ENCODE measurements around the gene EXOSC7. TPM values are rescaled to one million over a fixed set of nuclear protein-coding genes. Genes with fewer than 3 reads are reported as not detected.

Gene EXOSC7
- total RNA-seq, 2 donors from 2014 or later: 24.9 to 35.6 TPM

- intact Hi-C loops (cut with DNase I): no loop called here
- no peak for DNase-seq
- Histone ChIP-seq H3K9ac (ENCODE audit: low read depth in 2 of 2, low read length in 2 of 2) (no peak overlapping the region), H3K9me3 (no peaks in the 10 kb centered on the region), H3K36me3 (no peaks in the 10 kb centered on the region), H3K27ac (no peak overlapping the region), H3K4me3 (no peak overlapping the region), H3K4me1 (no peaks in the 10 kb centered on the region), H3K27me3 (no peaks in the 10 kb centered on the region)
- TF ChIP-seq, protein P1, sequence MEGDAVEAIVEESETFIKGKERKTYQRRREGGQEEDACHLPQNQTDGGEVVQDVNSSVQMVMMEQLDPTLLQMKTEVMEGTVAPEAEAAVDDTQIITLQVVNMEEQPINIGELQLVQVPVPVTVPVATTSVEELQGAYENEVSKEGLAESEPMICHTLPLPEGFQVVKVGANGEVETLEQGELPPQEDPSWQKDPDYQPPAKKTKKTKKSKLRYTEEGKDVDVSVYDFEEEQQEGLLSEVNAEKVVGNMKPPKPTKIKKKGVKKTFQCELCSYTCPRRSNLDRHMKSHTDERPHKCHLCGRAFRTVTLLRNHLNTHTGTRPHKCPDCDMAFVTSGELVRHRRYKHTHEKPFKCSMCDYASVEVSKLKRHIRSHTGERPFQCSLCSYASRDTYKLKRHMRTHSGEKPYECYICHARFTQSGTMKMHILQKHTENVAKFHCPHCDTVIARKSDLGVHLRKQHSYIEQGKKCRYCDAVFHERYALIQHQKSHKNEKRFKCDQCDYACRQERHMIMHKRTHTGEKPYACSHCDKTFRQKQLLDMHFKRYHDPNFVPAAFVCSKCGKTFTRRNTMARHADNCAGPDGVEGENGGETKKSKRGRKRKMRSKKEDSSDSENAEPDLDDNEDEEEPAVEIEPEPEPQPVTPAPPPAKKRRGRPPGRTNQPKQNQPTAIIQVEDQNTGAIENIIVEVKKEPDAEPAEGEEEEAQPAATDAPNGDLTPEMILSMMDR (IDR thresholded peaks at IDR 0.05): no peak
These were observed 20.1 kb upstream of the EXOSC7 start for GRCh38 chr3:44955917-44956316.

DNA sequence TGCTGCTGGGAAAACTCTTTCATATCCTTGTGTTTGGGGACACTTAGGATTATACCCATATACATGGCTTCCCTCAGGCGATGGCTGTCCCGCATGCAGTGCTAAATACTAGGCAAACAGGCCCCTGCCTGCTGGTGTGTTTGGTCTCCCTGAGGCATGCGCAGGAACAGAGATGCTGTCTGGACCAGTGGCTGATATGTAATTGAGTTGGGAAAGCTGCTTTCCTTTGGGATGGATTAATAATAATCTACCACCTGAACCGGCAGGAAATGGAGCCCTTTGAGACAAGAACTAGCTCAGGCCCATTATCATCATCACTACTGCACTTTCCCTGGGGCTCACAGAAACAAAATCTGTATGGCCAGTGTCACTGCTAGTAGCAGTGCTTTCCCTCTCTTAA, 18.1 kb upstream of the EXOSC7 start:
- no peak overlapping the region for H3K4me3 ChIP-seq
- TF ChIP-seq, protein P1 (IDR thresholded peaks at IDR 0.05): no peak
- H3K27me3 ChIP-seq: no peaks in the 10 kb centered on the region
- H3K9me3 ChIP-seq: no peaks in the 10 kb centered on the region
- intact Hi-C loops (cut with DNase I): no loop called here
- no peaks in the 10 kb centered on the region for H3K4me1 ChIP-seq
- no peak for DNase-seq
- no peaks in the 10 kb centered on the region for H3K36me3 ChIP-seq
- no peak overlapping the region for H3K9ac ChIP-seq (ENCODE audit: low read depth in 2 of 2, low read length in 2 of 2)
- no peak overlapping the region for H3K27ac ChIP-seq

- Histone ChIP-seq H3K9me3 (no peaks in the 10 kb centered on the region), H3K4me1 (no peaks in the 10 kb centered on the region), H3K36me3 (no peaks in the 10 kb centered on the region), H3K27me3 (no peaks in the 10 kb centered on the region), H3K27ac (no peak overlapping the region), H3K9ac (ENCODE audit: low read depth in 2 of 2, low read length in 2 of 2) (no peak overlapping the region), H3K4me3 (no peak overlapping the region)
- DNase-seq: no peak
- TF ChIP-seq, protein P1 (IDR thresholded peaks at IDR 0.05): no peak
- intact Hi-C loops (cut with DNase I): no loop called here
These were observed 17.7 kb upstream of the EXOSC7 start for GRCh38 chr3:44958386-44958785.

DNA sequence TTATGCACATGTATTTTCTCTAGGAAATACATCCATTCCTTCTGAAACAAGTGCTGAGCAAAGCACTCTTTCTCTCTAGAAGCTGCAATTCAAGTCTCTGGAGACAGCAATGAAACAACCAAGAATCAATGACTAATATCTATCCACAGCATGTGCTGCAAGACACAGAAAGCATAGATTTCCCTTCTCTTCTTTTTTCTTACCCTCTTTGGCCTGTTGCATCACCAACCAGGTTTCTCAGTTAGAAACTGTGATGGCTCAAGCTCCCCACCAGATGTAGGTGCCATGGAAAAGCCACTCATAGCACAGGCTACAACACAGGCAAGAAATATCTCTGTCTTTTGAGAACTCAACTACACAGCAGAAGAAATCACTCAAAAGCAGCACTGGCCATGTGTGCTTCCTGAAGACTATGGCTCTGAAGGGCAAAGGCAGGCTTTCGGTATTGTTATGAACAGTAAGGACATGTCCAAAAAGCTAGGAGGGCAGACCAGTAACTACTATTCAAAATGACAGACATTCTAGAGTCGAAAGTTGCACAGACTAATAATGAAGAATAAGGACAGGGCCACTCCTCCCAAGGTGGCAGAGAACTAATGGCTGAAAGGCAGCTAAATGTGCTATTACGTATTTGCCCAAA, 15.5 kb upstream of the EXOSC7 start:
- no peaks in the 10 kb centered on the region for H3K36me3 ChIP-seq
- H3K27ac ChIP-seq: no peak overlapping the region
- no peak for DNase-seq
- no peaks in the 10 kb centered on the region for H3K27me3 ChIP-seq
- intact Hi-C loops (cut with DNase I): no loop called here
- TF ChIP-seq, protein P1 (IDR thresholded peaks at IDR 0.05): no peak
- H3K9me3 ChIP-seq: no peaks in the 10 kb centered on the region
- H3K4me1 ChIP-seq: no peaks in the 10 kb centered on the region
- H3K9ac ChIP-seq (ENCODE audit: low read depth in 2 of 2, low read length in 2 of 2): no peak overlapping the region
- H3K4me3 ChIP-seq: no peak overlapping the region

DNA sequence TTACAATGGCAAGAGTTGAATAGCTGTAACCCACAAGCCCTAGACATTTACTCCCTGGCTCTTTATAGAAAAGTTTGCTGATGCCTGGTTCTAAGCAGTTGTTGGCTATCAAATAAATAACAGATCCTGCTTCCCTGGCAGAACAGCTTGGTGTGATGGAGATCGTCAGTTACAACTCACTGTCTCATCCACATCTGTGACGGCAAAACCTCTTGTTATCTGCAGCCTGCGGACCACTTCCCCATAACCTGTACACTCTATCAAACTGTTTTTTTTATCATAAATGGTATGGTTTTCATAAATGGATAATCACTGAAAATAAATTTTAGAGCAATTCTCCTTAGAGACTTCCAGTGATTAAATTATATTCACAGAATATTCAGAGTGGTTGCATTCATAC, 14.2 kb upstream of the EXOSC7 start:
- no peak for DNase-seq
- Histone ChIP-seq H3K4me3 (no peak overlapping the region), H3K27ac (no peak overlapping the region), H3K27me3 (no peaks in the 10 kb centered on the region), H3K9me3 (no peaks in the 10 kb centered on the region), H3K9ac (ENCODE audit: low read depth in 2 of 2, low read length in 2 of 2) (no peak overlapping the region), H3K4me1 (peaks cover 5% of the 10 kb centered on the region), H3K36me3 (no peaks in the 10 kb centered on the region)
- intact Hi-C loops (cut with DNase I): no loop called here
- TF ChIP-seq, protein P1 (IDR thresholded peaks at IDR 0.05): no peak

Data from colonic mucosa (tissue), 4 donors.